ELR (cell line): ENCODE results near the gene RASSF3.
A peak's percentile ranks its signal among the peaks of the same experiment; 100 is the strongest.

Experiments used
- DNase-seq: peaks from one replicate; pipeline ENCODE4 v3.0.0-alpha.2; 2015; ENCODE audit warnings: low read depth

The RASSF3 gene

GRCh38 chr12:64729909-64730587 is 119.8 kb downstream of the RASSF3 start:
- no peak for DNase-seq

GRCh38 chr12:64730588-64730969 is 120.3 kb downstream of the RASSF3 start:
- peak; percentile 8 for DNase-seq

- no peak for DNase-seq
These were observed 121.4 kb downstream of the RASSF3 start for GRCh38 chr12:64731683-64732082.

GRCh38 chr12:64733857-64734256 is 123.6 kb downstream of the RASSF3 start:
- peak; percentile 53 for DNase-seq

- no peak for DNase-seq
These were observed 125.1 kb downstream of the RASSF3 start for GRCh38 chr12:64735442-64735841.

- no peak for DNase-seq
These were observed 126.5 kb downstream of the RASSF3 start for GRCh38 chr12:64736771-64737170.

GRCh38 chr12:64737539-64737938 is 127.2 kb downstream of the RASSF3 start:
- DNase-seq = no peak

- DNase-seq = peak; percentile 73
These were observed 129.5 kb downstream of the RASSF3 start for GRCh38 chr12:64739778-64740177.

- DNase-seq = no peak
These were observed 130.4 kb downstream of the RASSF3 start for GRCh38 chr12:64740646-64741045.

GRCh38 chr12:64742416-64742815 is 132.1 kb downstream of the RASSF3 start:
- DNase-seq = no peak

GRCh38 chr12:64743206-64743605 is 132.9 kb downstream of the RASSF3 start:
- no peak for DNase-seq

GRCh38 chr12:64744422-64745258 is 134.3 kb downstream of the RASSF3 start:
- peak; percentile 65 for DNase-seq

- DNase-seq = no peak
These were observed 135.0 kb downstream of the RASSF3 start for GRCh38 chr12:64745259-64745807.

GRCh38 chr12:64745980-64746379 is 135.7 kb downstream of the RASSF3 start:
- no peak for DNase-seq

- peak; percentile 78 for DNase-seq
These were observed 136.4 kb downstream of the RASSF3 start for GRCh38 chr12:64746663-64747062.
